Measurements from ENCODE around the gene FKBP14. TPM values are rescaled to one million over a fixed set of nuclear protein-coding genes. Genes with fewer than 3 reads are reported as not detected.
"Not testable (repeated sequence)": the region's sequence is repeated elsewhere in the genome, so short reads cannot be mapped to it uniquely, and the experiment has no call there.

Gene FKBP14
- total RNA-seq, 1 experiment from 2014 or later = 11.5 TPM

DNA sequence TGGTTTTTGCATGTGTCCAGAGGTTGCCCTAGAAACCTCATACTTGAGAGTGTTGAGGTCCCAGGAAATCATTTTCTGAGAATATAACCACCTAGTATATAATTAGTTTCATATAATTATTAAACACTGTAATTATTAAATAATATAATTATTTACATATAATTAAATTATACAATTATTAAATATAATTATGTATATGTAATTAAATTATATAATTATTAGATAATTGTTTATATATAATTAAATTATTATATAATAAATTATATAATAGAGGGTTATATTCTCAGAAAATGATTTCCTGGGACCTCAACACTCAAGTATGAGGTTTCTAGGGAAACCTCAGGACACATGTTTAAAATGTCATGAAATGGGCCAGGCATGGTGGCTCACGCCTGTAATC is 64.5 kb downstream of the FKBP14 start:
- Mint-ChIP-seq H3K27me3 (ENCODE audit: low read depth) (no peaks in the 10 kb centered on the region), H3K4me3 (no peak overlapping the region), H3K36me3 (ENCODE audit: insufficient read depth in 1 of 3, low read depth in 3 of 3) (peaks cover 2 to 46% (median 35%) of the 10 kb centered on the region in 3 experiments; a peak in 6 of 7 replicates), H3K9me3 (peaks cover 2 to 4% of the 10 kb centered on the region in 2 experiments; a peak in 4 of 5 replicates), H3K27ac (no peak overlapping the region; a peak in 1 of 7 replicates), H3K4me1 (peaks cover 21 to 27% of the 10 kb centered on the region in 2 experiments)
- H3K56ac ChIP-seq (ENCODE audit: insufficient read length, low read depth, low read length) = no peak overlapping the region
- no peaks in the 10 kb centered on the region for H3K4me1 ChIP-seq (ENCODE audit: insufficient read depth, low read length)
- no peak overlapping the region for H4K5ac ChIP-seq (ENCODE audit: insufficient read length, low read depth, low read length)
- H2BK12ac ChIP-seq (ENCODE audit: insufficient read length, low read depth, low read length) = no peak overlapping the region
- no peak overlapping the region for H2BK15ac ChIP-seq (ENCODE audit: low read depth, low read length)
- H3K27ac ChIP-seq (ENCODE audit: insufficient read length, low read depth, low read length) = no peak overlapping the region
- H3K18ac ChIP-seq (ENCODE audit: insufficient read length, low read depth, low read length) = no peak overlapping the region
- H2BK20ac ChIP-seq (ENCODE audit: low read depth, low read length, poor library complexity, severe bottlenecking) = no peak overlapping the region
- no peaks in the 10 kb centered on the region; the same call in none of the 2 replicates for H3K79me2 ChIP-seq (ENCODE audit: insufficient read depth, low read length)
- H4K20me1 ChIP-seq (ENCODE audit: control insufficient read depth, insufficient read depth, insufficient read length) = no peaks in the 10 kb centered on the region
- no peak overlapping the region for H3K4ac ChIP-seq (ENCODE audit: low read depth, low read length)
- no peak overlapping the region for H4K8ac ChIP-seq (replicated peaks; ENCODE audit: insufficient read length, low read depth, low read length)
- no CpG with 5 or more reads among the region's 1 CpG for WGBS (ENCODE audit: extremely low coverage, insufficient read length, low lambda C conversion rate)
- H3K4me2 ChIP-seq (ENCODE audit: insufficient read depth, insufficient read length, low read length) = no peak overlapping the region
- no peak overlapping the region for H2BK120ac ChIP-seq (ENCODE audit: low read depth, low read length, poor library complexity, severe bottlenecking)
- H3K9ac ChIP-seq (ENCODE audit: extremely low read depth, insufficient read length, low read length) = no peak overlapping the region
- no peak overlapping the region for H4K91ac ChIP-seq (ENCODE audit: insufficient read length, low read depth, low read length)
- H2AFZ ChIP-seq (ENCODE audit: low read length) = no peak overlapping the region
- no peaks in the 10 kb centered on the region for H3K23me2 ChIP-seq (ENCODE audit: insufficient read length, low read depth, low read length, poor library complexity, severe bottlenecking)
- no peaks in the 10 kb centered on the region for H3K79me1 ChIP-seq (ENCODE audit: insufficient read depth, low read depth, low read length, poor library complexity, severe bottlenecking)
- H3K27me3 ChIP-seq (ENCODE audit: insufficient read depth, low read length) = no peaks in the 10 kb centered on the region
- H2AK5ac ChIP-seq (ENCODE audit: insufficient read length, low read length) = no peak overlapping the region
- TF ChIP-seq, protein P1, sequence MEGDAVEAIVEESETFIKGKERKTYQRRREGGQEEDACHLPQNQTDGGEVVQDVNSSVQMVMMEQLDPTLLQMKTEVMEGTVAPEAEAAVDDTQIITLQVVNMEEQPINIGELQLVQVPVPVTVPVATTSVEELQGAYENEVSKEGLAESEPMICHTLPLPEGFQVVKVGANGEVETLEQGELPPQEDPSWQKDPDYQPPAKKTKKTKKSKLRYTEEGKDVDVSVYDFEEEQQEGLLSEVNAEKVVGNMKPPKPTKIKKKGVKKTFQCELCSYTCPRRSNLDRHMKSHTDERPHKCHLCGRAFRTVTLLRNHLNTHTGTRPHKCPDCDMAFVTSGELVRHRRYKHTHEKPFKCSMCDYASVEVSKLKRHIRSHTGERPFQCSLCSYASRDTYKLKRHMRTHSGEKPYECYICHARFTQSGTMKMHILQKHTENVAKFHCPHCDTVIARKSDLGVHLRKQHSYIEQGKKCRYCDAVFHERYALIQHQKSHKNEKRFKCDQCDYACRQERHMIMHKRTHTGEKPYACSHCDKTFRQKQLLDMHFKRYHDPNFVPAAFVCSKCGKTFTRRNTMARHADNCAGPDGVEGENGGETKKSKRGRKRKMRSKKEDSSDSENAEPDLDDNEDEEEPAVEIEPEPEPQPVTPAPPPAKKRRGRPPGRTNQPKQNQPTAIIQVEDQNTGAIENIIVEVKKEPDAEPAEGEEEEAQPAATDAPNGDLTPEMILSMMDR (conservative IDR thresholded peaks at IDR 0.05) = no peak
- no peak overlapping the region for H3K23ac ChIP-seq (ENCODE audit: insufficient read length, low read depth, low read length)
- DNase-seq = no peak
- no peak overlapping the region for H2BK5ac ChIP-seq (ENCODE audit: insufficient read length, low read length)
- no peaks in the 10 kb centered on the region for H3K9me3 ChIP-seq (ENCODE audit: control insufficient read depth, low read depth, low read length)
- no peak overlapping the region for H3K14ac ChIP-seq (ENCODE audit: insufficient read depth, low read length)
- H3T11ph ChIP-seq (ENCODE audit: low read length) = no peak overlapping the region

DNA sequence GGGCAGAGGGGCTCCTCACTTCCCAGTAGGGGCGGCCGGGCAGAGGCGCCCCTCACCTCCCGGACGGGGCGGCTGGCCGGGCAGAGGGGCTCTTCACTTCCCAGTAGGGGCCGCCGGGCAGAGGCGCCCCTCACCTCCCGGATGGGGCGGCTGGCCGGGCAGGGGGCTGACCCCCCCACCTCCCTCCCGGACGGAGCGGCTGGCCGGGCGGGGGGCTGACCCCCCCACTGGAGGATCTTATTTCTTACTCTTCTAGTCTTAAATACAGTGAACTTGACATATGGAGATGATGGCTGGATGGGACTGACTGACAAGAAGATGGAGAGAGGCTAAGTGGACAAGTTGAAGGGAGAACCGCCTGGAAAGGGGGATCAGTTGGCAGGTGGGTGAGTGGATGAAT is 64.9 kb downstream of the FKBP14 start:
- not testable (repeated sequence) for H4K91ac ChIP-seq (ENCODE audit: insufficient read length, low read depth, low read length); H3K4me3 Mint-ChIP-seq; H2BK15ac ChIP-seq (ENCODE audit: low read depth, low read length); H3K27ac Mint-ChIP-seq; H3K9ac ChIP-seq (ENCODE audit: extremely low read depth, insufficient read length, low read length); H2BK5ac ChIP-seq (ENCODE audit: insufficient read length, low read length); H3K4me2 ChIP-seq (ENCODE audit: insufficient read depth, insufficient read length, low read length); H3K27me3 Mint-ChIP-seq (ENCODE audit: low read depth); H2BK12ac ChIP-seq (ENCODE audit: insufficient read length, low read depth, low read length); H3K9me3 Mint-ChIP-seq; H3K4me1 ChIP-seq (ENCODE audit: insufficient read depth, low read length); H2AFZ ChIP-seq (ENCODE audit: low read length); H4K5ac ChIP-seq (ENCODE audit: insufficient read length, low read depth, low read length); H3K14ac ChIP-seq (ENCODE audit: insufficient read depth, low read length); H3K27me3 ChIP-seq (ENCODE audit: insufficient read depth, low read length); DNase-seq; H4K8ac ChIP-seq (replicated peaks; ENCODE audit: insufficient read length, low read depth, low read length); H3K18ac ChIP-seq (ENCODE audit: insufficient read length, low read depth, low read length); H2BK120ac ChIP-seq (ENCODE audit: low read depth, low read length, poor library complexity, severe bottlenecking); H3K56ac ChIP-seq (ENCODE audit: insufficient read length, low read depth, low read length); H3K4ac ChIP-seq (ENCODE audit: low read depth, low read length); H3K23me2 ChIP-seq (ENCODE audit: insufficient read length, low read depth, low read length, poor library complexity, severe bottlenecking); H3K79me2 ChIP-seq (ENCODE audit: insufficient read depth, low read length); H2AK5ac ChIP-seq (ENCODE audit: insufficient read length, low read length); H4K20me1 ChIP-seq (ENCODE audit: control insufficient read depth, insufficient read depth, insufficient read length); H3K9me3 ChIP-seq (ENCODE audit: control insufficient read depth, low read depth, low read length); H3K27ac ChIP-seq (ENCODE audit: insufficient read length, low read depth, low read length); H3T11ph ChIP-seq (ENCODE audit: low read length); H3K79me1 ChIP-seq (ENCODE audit: insufficient read depth, low read depth, low read length, poor library complexity, severe bottlenecking); H2BK20ac ChIP-seq (ENCODE audit: low read depth, low read length, poor library complexity, severe bottlenecking); H3K23ac ChIP-seq (ENCODE audit: insufficient read length, low read depth, low read length)
- WGBS (ENCODE audit: extremely low coverage, insufficient read length, low lambda C conversion rate) = no CpG with 5 or more reads among the region's 19 CpGs
- peaks cover 2 to 44% (median 31%) of the 10 kb centered on the region in 3 experiments; a peak in 6 of 7 replicates for H3K36me3 Mint-ChIP-seq (ENCODE audit: insufficient read depth in 1 of 3, low read depth in 3 of 3)
- peaks cover 25 to 30% of the 10 kb centered on the region in 2 experiments for H3K4me1 Mint-ChIP-seq

All from H9 (cell line).